Stimulated activated CD4-positive, alpha-beta T cell treated with anti-CD3 and anti-CD28 coated beads, Interleukin-4, amount 100 ng/mL, for 1 hour (primary cell): ENCODE results near the gene ERCC6L2.

Experiments used
- DNase-seq: peaks from one replicate; pipeline ENCODE4 v3.0.0-alpha.2; 2020

ERCC6L2 gene, protein sequence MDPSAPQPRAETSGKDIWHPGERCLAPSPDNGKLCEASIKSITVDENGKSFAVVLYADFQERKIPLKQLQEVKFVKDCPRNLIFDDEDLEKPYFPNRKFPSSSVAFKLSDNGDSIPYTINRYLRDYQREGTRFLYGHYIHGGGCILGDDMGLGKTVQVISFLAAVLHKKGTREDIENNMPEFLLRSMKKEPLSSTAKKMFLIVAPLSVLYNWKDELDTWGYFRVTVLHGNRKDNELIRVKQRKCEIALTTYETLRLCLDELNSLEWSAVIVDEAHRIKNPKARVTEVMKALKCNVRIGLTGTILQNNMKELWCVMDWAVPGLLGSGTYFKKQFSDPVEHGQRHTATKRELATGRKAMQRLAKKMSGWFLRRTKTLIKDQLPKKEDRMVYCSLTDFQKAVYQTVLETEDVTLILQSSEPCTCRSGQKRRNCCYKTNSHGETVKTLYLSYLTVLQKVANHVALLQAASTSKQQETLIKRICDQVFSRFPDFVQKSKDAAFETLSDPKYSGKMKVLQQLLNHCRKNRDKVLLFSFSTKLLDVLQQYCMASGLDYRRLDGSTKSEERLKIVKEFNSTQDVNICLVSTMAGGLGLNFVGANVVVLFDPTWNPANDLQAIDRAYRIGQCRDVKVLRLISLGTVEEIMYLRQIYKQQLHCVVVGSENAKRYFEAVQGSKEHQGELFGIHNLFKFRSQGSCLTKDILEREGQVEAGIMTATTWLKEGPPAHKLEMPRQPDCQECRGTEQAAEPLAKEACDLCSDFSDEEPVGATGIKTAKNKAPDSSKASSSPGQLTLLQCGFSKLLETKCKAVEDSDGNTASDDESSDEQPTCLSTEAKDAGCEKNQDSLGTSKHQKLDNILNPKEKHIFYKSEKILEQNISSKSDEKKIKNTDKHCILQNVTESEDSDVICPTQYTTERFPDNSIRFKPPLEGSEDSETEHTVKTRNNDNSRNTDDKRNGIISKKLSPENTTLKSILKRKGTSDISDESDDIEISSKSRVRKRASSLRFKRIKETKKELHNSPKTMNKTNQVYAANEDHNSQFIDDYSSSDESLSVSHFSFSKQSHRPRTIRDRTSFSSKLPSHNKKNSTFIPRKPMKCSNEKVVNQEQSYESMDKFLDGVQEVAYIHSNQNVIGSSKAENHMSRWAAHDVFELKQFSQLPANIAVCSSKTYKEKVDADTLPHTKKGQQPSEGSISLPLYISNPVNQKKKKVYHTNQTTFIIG (N-terminal part only)

DNA sequence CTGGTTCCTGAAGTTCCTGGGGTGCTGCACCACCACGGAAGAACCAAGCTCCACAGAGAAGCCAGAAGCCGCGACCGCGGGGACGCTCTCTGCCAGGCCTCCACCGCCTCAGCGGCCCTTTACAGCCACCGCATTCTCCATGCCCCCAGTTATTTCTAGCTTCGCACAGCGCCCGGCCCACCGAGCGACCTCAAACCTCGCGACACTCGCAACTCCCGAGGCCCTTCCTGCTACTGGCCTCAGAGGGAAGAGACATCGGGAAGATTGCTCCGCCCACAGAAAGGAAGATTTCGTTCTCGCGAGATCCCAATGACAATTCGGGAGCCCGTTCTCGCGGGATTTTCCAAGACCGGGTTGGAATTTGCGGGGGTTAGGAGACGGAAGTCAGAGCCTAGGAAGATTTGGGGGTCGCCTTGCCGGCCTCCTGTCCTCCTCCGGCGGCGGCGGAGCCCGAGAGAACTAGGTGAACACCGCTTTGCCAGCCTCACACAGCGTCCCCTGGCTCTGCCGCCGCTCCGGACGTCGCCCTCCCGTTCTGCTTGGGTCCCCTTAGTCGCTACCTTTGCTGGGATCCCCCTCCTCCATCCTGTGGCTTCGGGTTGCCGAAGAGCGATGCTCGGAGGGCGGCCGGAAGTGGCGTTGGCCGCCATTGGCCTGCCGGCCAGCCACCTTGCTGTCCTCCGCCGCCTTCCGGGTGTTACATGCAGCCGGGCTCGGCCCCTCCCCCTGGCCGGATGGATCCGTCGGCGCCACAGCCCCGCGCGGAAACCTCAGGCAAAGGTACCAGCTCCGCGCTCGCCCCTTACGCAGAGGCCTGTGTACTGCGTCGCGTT lies at the start of gene ERCC6L2:
Gene ERCC6L2 (plus strand): TSS at position 387 of the 833 bp plus-strand sequence. CDS start 348 bp downstream, at position 735.
- peak; percentile 92 for DNase-seq

DNA sequence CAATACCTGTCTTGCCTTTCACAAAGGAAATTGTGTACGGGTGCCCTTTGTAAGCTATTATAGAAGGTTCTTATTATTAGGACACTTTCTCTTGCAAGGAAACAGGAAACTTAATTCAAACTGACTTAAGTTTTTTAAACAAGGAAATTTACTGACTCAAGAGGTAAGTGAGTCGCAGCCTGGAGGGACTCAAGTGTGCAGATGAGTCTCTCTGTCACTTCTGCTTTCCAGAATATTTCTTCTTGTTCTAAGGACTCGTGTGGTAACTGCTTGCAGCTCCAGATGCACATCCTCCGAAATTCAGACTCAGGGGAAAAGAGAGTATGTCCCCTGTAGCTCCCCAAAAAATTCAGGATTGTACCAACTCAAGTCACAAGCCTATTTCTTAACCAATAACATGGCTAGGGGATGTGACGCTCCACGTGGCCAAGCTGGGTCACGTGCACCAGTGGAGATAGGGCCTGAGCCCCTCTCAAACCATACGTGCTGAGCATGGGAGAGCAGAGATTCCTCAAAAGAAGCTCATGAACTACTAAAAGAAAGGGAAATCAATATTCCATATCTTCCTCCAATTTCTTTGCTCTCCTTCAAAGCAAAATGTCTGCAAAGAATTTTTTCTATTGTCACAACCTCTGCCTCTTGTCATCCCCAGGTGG lies 49.2 kb upstream of the ERCC6L2 start:
- no peak for DNase-seq

DNA sequence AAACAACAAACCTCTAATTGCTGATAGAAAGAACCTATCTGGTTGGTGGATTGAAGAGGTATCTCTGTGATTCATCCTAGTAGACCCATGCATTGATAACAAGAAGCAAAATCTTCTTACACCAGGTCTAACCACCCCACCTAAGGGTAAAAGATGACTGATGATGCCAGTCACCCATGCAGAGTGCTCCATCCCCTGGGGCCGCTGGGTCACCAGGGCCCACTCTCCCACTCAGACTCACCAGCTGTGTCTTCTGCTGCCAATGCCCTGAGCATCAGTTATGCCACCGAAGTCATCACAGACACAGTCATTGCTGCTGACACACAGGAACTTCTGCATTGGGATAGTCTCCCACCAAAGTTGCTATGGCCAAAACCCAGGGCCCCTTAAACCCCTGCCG lies 44.7 kb upstream of the ERCC6L2 start:
- DNase-seq = no peak

DNA sequence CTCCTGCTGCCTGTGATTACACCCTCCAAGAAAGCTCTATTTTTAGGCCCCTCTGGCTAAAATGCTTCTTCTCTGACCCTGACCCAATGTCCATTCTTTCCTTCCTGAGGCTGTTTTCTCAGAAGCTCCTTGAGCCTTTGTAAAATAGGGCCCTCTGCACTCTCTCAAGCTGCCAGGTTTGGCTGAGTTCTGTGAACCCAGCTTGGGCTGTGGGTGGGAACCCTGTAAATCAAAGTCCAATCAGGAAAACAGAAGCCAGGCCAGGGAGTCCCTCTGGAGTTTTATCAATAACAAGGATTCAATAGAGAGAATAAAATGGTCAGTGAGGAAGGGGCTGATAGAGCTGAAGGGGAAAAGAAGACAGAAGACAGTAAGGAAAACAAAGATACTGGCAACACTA lies 43.7 kb upstream of the ERCC6L2 start:
- no peak for DNase-seq

DNA sequence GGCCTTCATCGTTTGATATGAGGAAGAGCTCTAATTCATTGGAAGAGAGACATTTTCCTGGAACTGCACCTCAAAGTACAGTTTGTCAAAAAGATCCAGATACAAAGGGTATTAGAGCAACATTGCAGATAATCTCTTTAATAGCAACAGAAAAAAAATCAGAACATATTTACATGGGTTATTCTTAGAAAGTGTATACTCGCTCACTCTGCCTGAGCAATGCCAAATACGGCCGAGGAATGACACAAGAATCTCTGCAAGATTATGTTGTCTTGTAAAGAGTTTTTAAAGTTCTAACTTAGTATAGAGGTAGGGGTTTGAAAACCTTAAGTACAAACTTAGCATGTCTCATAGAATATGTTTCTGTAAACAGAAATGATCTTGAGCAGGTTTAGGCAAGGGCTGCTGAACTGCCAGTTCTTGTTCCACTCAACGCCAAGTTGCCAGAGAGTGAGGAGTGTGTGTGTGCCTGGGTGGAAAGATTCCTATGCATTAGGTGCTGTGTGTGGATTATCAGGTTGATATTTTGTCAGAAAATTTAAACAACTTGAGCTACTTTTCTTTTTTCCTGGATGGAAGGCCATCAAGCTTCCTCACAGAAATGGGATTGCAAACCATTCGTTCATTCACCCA lies 41.8 kb upstream of the ERCC6L2 start:
- DNase-seq = no peak

DNA sequence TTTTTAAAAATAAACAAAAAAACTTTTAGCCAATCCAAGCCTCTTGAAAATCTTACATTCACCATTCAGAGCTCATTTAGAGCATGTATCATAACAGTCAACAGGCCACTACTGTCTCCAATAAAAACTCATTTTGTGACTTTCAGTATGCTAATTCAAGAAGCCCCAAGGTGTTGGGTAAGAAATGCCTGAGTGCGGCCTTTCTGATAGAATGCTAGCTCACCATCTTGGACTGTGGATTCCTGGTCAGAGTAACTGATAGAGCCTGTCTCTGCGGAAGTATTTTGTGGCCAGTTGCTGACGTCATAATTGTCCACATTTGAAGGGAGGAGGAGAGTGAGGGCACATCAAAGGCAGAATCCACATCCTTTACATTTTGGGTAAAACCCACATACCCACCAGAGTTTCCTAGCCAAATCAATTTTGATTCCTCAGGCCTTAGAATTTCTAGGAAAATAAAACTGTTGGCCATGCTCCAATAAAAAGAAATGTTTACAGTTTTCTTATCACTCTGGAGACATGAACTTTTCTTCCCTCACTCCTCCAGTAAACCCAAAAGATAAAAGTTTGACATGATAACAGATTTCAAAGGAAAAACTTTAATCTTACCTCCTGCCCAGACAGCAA lies 41.1 kb upstream of the ERCC6L2 start:
- DNase-seq = no peak

DNA sequence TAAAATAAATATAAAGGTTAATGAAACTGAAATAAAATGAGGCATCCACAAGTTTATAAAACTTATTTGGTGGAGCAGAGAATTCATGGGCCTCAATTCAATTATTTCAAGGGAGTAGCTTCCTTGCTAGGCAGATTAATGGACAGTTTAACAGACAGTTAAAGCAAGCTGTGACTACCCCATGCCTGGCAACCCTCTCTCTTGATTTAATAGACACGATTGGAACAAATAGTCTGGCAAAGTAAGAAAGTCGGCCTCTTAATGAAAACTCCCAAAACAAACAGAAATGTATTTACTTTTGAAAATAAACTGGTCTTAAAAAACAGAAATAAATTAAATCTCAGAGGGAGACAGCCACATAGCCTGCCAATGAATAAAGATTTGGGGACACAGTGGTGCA lies 40.1 kb upstream of the ERCC6L2 start:
- DNase-seq = no peak

DNA sequence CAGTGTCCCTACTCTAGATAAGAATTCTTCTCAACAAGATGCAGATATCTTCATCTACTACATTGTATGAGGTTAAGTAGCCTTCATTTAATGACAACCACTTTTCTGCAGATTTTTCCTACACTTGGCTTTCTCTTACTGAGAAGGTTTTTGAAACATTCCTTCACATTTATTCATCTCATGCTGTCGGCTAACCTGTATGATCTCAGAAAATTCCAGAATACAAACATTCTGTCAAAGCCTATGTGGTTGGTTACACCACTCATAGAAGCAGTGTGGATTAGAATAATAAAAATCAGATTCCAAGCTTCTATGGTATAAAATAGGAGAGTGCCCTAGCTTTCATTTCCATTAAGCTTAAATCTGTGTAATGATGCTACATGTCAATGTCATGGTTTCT lies 39.4 kb upstream of the ERCC6L2 start:
- no peak for DNase-seq

DNA sequence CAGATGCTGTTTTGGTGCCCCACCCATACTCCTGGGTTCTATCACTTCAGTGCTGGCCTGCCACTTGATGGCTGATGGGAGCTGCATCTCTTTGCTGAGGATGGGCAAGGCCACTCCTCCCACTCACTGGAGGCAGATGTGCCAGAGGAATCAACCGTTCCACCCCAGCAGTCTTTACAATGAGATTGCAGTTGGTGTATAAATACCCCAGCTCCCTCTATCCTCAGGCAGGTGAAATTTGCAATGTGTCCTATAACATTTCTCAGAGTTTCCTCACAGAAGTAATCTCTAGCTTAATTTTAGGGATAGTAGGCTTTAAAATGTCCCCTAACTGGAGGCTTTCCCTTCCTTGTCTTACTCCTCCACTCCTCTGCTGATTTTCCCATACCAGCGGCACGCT lies 36.5 kb upstream of the ERCC6L2 start:
- no peak for DNase-seq

DNA sequence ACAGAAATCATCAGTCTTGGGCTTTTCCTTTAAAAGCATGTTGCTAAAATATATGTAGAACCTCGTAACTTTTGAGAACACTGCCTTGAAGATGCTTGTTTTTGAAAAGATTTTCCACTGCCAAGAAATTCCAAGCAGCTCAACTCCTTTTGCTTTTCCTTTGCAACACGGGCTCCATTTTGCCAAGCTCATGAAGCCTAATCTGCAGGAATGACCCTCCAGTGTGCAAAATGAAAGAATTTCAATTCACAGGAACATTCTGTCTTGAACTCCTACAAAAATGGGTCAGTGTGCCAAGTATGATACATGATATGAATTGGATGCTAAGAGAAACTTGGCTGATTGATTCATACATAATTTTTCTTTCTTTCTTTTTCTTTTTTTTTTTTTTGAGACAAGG lies 35.4 kb upstream of the ERCC6L2 start:
- DNase-seq = no peak

DNA sequence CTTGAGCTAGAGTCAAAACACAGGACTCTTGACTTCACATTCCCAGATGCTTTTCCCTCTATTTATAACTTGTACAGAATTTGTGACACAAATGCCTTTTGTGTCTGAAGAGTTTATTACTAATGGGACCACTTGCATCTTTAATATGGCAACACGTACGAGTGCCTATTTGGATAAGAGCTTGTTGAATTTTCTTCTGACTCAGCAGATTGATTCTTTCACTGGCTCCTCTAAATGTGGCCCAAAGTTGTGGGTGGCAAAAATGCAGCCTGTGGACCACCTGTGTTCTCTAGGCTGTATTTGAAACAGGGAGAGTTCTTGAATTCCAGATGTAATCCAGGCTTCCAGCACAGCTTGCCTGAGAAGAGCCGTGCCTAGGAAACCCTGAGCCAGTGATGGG lies 34.1 kb upstream of the ERCC6L2 start:
- no peak for DNase-seq

DNA sequence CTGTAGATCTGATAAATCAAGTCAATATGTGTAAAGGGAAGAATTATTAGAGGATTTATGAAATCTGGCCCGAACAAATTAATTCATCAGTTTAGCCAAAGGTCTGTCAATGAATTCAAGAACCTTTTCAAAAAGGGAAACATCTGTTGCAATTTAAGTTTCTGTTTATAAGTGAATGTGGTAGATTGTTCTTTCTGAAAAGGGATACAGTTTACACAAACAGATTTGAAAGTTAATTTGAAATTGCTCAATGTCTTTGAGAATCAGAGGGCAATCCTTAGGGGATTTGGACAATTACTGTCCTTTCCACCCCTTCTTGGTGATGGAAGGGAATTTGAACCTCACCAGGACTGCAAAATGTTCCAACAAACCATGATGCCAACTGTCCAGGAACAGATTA lies 29.7 kb upstream of the ERCC6L2 start:
- no peak for DNase-seq

DNA sequence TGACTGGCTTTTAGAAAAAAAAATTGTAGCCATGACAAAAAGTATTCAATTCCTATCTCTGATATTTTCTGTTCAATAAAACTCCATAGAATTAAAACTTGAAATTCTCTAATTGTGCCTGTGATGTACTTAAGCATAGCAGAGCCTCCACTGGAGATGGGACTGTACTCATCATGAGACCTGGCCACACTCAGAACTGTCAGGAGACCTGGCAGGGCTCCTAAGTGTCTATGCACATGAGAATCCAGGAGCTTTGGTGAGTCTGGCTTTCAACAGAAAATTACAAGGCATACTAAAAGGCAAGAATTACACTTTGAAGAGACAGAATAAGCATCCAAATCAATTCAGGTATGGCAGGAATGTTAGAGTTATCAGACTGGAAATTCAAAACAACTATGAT lies 26.7 kb upstream of the ERCC6L2 start:
- DNase-seq = no peak

DNA sequence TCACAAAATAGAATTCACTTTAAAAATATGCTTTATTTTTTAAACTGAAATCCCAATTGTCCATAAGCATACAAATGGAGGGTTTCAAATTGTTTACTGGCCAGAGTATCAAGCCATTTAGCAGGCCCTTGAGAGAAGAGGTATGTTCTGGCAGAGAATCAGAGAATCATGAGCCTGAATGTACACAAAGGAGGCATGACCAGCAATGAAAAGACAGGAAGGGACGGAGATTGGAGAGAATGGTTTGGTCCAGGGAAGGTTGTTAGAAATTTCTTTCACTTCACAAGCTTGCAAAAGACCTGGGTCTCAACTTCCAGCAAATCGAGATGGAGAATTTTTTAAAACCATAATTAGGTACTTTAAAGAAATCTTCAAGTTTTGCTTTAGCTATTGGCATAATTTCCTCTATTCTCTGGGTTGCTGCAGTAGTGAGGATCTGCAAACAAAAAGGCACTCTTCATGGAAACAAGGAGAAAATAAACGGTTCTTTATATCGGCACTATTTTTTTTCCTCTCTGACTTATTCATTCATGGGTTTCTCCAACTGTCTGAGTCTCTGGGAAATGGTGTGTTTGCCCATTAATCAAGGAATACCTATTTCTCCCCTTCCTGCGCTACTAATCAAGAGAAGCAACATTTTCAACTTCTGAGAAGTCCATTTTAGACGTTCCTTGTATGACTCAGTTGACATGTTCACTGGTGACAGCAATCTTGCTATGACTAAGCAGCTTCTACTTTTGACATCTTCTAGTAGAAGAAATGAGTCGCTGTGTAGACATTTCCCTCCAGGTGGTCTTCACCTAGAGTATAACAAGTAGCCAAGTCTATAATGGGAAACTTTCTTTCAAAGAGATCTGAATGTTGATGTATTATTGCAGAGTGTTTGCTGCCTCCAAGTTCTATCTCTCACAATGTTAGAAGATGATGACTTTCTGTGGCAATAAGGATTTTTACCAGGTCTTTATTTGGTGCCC lies 23.1 kb upstream of the ERCC6L2 start:
- DNase-seq = no peak

DNA sequence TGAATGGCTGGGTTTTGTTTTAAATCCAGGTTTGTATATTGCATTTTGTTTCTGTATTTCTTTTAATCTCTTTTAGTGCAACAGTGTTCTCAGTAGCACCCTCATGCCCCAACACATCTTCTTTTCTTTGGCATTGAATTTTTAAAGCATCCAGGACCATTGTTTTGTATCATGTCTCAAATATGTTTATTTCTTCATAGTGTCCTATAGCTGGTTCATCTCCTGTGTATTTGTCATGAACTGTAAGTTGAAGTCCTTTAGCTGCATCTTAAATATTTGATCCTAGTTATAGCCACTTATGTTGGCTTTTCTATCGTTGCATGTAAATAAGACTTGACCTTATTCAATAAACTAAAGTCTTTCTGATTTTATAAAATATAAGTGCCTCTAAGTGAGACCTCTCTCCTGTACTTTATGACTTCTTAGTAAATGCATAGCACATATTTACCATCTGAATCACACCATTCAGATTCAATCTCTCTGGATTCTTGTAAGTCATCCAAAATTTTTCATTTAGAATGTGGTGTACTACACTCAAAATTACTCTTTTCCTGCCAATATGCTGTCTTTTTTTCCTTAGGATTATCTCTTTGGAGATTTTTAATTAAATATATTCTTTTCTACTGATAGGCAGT lies 21.0 kb upstream of the ERCC6L2 start:
- DNase-seq = no peak

DNA sequence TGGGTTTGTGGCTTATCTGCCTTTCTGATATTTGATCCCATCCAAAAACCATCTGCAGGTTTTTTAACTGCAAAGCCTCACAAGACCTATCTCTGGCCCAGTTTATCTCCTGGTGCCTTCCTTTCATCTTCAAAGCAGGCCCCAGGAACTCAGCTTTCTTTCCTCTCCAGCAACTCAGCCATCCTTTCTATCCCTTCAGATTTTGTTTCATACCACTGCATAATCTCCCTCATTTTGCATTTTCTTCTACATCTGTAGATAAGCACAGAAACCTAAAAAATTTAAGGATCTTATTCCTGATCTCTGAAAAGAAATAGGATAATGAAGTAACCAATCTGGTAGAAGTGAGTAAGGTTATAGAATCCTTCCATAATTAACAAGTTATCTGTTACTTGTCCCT lies 19.5 kb upstream of the ERCC6L2 start:
- no peak for DNase-seq

DNA sequence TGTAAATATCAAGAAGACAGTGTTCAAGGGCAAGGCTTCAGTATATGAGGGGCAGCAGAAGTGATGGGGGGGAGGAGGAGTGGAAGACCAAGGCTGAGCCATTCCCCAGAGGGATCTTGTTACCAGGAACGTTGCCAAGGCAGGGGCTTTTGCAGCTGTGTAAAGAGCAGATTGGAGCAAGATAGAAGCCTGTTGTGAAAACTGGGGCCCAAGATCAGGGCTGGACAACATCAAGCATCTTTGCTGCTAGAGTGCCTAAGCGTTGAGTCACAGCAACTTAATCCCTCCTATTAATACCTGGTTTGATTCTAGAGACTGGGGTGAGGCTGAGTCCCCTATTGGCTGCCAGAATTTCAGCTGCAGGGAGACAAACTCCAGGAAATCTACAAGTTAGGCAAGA lies 18.4 kb upstream of the ERCC6L2 start:
- DNase-seq = no peak

DNA sequence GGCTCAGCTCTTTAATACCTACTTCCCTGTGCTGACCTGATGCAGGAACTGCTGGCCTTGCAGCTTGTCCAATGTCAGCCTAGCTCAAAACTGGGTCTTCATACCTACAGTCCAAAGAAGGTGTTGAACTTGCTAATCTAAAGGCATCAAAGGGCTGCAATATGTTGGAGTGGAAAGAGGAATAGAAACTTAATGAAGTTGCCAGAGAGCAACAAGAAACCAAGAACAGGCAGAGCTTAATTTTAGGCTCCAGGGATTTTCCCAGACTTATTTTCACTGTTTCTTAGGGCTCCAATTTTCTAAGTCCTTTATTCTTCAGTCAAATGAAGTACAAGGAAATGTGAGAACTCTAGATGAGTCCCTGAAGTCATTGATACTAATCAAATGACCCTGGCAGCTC lies 17.6 kb upstream of the ERCC6L2 start:
- no peak for DNase-seq

DNA sequence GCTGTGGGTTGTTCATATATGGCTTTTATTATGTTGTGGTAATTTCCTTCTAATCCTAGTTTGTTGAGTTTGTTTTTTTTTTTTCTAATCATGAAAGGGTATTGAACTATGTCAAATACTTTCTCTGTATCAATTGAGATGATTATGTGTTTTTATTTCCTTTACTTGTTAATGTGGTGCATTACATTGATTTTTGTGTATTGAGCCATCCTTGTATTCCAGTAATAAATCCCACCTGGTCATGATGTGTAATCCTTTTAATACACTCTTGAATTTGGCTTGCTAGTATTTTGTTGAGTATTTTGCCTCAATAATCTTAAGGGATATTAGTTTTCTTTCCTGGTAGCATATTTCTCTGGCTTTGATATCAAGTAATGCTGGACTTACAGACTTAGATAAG lies 13.1 kb upstream of the ERCC6L2 start:
- no peak for DNase-seq
